ENCODE results near the gene OTUD6A. TPM values are rescaled to one million over a fixed set of nuclear protein-coding genes. Genes with fewer than 3 reads are reported as not detected.

The OTUD6A gene
- total and polyA plus RNA-seq, 9 of the 15 experiments (the other 6 are each of a cell fraction or from before 2014, with no cell fraction given) = not detected

DNA sequence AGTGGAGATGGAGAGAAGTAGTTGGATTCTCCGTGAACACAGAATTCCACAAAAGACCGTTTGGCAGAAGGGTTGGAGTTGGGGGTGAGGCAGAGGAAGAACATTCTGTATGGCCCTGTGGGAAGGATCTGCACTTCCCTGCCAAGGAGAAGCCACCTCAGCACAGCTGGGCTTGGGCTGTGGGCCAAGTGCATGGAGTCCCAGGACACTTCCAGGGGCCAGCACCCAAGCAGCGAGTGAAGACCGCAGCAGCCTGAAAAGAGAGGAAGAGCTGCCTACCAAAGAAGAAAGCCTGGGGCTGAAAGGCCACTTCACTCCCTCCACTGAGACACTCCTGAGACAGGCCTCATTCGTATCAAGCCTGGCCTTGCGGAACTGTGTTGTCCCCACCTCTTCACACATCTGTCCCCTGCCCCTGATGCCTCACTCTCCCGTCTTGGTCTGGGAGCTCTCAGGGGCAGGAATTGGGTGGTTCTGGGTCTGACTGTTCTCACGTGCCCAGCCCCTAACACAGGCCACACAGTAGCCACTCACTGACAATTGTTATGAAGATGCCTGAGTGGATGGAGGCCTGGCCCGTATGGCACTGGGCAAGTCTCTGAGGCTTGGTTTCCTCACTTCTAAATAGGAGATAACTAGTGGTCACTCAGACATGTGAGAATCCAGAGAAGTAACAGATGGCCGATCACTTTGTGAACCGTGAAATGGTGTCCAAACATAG, 9.2 kb upstream of the OTUD6A start:
- in situ Hi-C loops (cut with MboI) = no loop called here
- no peak overlapping the region for H2AFZ ChIP-seq (ENCODE audit: low read depth, low read length)
- no peaks in the 10 kb centered on the region for H3K36me3 ChIP-seq (ENCODE audit: control insufficient read depth, insufficient read depth, low read length)
- ChIA-PET CTCF (ENCODE audit: low intra/inter-chr PET ratio) (no interaction called here), POLR2A (no interaction called here)
- H3K27me3 ChIP-seq (ENCODE audit: control insufficient read depth in 2 of 2, insufficient read depth in 2 of 2, low read length in 2 of 2) = peaks cover 0 to 18% of the 10 kb centered on the region in 2 experiments; a peak in 3 of 5 replicates
- FAIRE-seq (no peak), DNase-seq (ENCODE audit: extremely low read depth in 1 of 4, low spot score in 3 of 4) (no peak), ATAC-seq (no peak)
- no peak overlapping the region for H3K27ac ChIP-seq (ENCODE audit: extremely low read depth, low read depth, low read length)
- H3K9me3 ChIP-seq (replicated peaks; ENCODE audit: control insufficient read depth, insufficient read depth, low read depth, low read length) = no peaks in the 10 kb centered on the region
- H3K9ac ChIP-seq (ENCODE audit: insufficient read depth in 1 of 2, low read depth in 2 of 2, low read length in 2 of 2) = no peak overlapping the region
- no peaks in the 10 kb centered on the region for H3K79me2 ChIP-seq (ENCODE audit: control insufficient read depth, insufficient read depth, low read length)
- no peak for TF ChIP-seq EWSR1 (IDR thresholded peaks at IDR 0.05; ENCODE audit: borderline replicate concordance, low read depth, partially characterized antibody)
- TF ChIP-seq MEF2D (tag; conservative IDR thresholded peaks at IDR 0.05; ENCODE audit: low read depth) = no peak
- no peak for TF ChIP-seq ZNF41 (CRISPR knock-in tag; conservative IDR thresholded peaks at IDR 0.05)
- TF ChIP-seq HNRNPK (IDR thresholded peaks at IDR 0.05; ENCODE audit: low read depth, low read length, poor library complexity, severe bottlenecking) = no peak
- TF ChIP-seq CC2D1A (IDR thresholded peaks at IDR 0.05) = no peak
- TF ChIP-seq, protein P1, sequence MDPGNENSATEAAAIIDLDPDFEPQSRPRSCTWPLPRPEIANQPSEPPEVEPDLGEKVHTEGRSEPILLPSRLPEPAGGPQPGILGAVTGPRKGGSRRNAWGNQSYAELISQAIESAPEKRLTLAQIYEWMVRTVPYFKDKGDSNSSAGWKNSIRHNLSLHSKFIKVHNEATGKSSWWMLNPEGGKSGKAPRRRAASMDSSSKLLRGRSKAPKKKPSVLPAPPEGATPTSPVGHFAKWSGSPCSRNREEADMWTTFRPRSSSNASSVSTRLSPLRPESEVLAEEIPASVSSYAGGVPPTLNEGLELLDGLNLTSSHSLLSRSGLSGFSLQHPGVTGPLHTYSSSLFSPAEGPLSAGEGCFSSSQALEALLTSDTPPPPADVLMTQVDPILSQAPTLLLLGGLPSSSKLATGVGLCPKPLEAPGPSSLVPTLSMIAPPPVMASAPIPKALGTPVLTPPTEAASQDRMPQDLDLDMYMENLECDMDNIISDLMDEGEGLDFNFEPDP (CRISPR knock-in tag; IDR thresholded peaks at IDR 0.05) = no peak
- TF ChIP-seq ZNF584 (CRISPR knock-in tag; IDR thresholded peaks at IDR 0.05; ENCODE audit: low read depth) = no peak
- no peaks in the 10 kb centered on the region; the same call in 1 of the 2 replicates for H4K20me1 ChIP-seq (replicated peaks; ENCODE audit: control insufficient read depth, insufficient read depth, low read length)
- no TSS peak for BruUV-seq (replicated peaks)
- 0% methylated on average over 8 of the region's 11 CpGs for WGBS (ENCODE audit: insufficient coverage, low coverage, missing lambda C conversion rate)
- H3K9me1 ChIP-seq (ENCODE audit: control insufficient read depth, insufficient read depth, low read length) = no peaks in the 10 kb centered on the region
- H3K4me1 ChIP-seq (replicated peaks in 1 of 2; ENCODE audit: control insufficient read depth in 2 of 2, insufficient read depth in 2 of 2, low read length in 2 of 2) = no peaks in the 10 kb centered on the region
- H3K4me3 ChIP-seq = no peak overlapping the region
- intact Hi-C loops (cut with micrococcal nuclease) = no loop called here
- no peak overlapping the region for H3K4me2 ChIP-seq (ENCODE audit: insufficient read depth, low read length)
